WTC11 (cell line): ENCODE data around the gene FGFRL1. TPM values are rescaled to one million over a fixed set of nuclear protein-coding genes. Genes with fewer than 3 reads are reported as not detected.

Experiments
- ATAC-seq: fragments of 200-7000 bp; cut with Tn5 transposase; 2 replicates; pipeline ENCODE4 v1.10.0; 2021; ENCODE audit warnings: mild to moderate bottlenecking, moderate library complexity
- CTCF ChIA-PET: fragments of 300-600 bp; sonication (Branson Sonifier 250); formaldehyde crosslinking; loops from one replicate; lab custom pipeline; 2021; ENCODE audit warnings: antibody characterized with exemption; lab: Charles Lee
- POLR2A ChIA-PET: fragments of 350-600 bp; sonication (Branson Sonifier 250); formaldehyde crosslinking; loops from one replicate; lab custom pipeline; 2021; ENCODE audit warnings: antibody characterized with exemption; lab: Charles Lee
- DNase-seq: peaks from one replicate; pipeline ENCODE4 v3.0.0; 2021; ENCODE audit warnings: low spot score
- H3K27ac Mint-ChIP-seq: 2 replicates; pipeline ENCODE4 v1.8.0; 2021; ENCODE audit warnings: mixed read lengths
- H3K27me3 Mint-ChIP-seq: 2 replicates; pipeline ENCODE4 v1.8.0; 2021; ENCODE audit warnings: low read depth, mild to moderate bottlenecking, moderate library complexity, mixed read lengths
- H3K36me3 Mint-ChIP-seq: 2 replicates; pipeline ENCODE4 v1.8.0; 2021; ENCODE audit warnings: mixed read lengths
- H3K4me1 Mint-ChIP-seq: 2 replicates; pipeline ENCODE4 v1.8.0; 2022; ENCODE audit warnings: mixed read lengths
- H3K4me3 Mint-ChIP-seq: 2 replicates; pipeline ENCODE4 v1.8.0; 2021; ENCODE audit warnings: mild to moderate bottlenecking, moderate library complexity, mixed read lengths
- H3K9me3 Mint-ChIP-seq: 2 replicates; pipeline ENCODE4 v1.8.0; 2021; ENCODE audit warnings: mixed read lengths
- CDX4 ChIP-seq: fragments of 250-450 bp; sonication (Bioruptor Pico); IDR thresholded peaks from 2 replicates; pipeline ENCODE4 v1.9.0; 2021; ENCODE audit warnings: moderate library complexity, mild to moderate bottlenecking, inconsistent platforms, borderline replicate concordance
- IRF2 ChIP-seq: sonication (generic); formaldehyde crosslinking; IDR thresholded peaks from 2 replicates; pipeline ENCODE4 v1.8.0; 2022; ENCODE audit warnings: low read depth, missing genetic modification reagents, borderline replicate concordance
- MAX ChIP-seq: sonication (generic); formaldehyde crosslinking; IDR thresholded peaks from 2 replicates; pipeline ENCODE4 v1.8.0; 2022; ENCODE audit warnings: mild to moderate bottlenecking, missing genetic modification reagents
- NFYB ChIP-seq: sonication (generic); formaldehyde crosslinking; conservative IDR thresholded peaks from 2 replicates; pipeline ENCODE4 v1.8.0; 2022; ENCODE audit warnings: low read depth, missing genetic modification reagents
- SMAD3 ChIP-seq: sonication (generic); formaldehyde crosslinking; IDR thresholded peaks from 2 replicates; pipeline ENCODE4 v1.8.0; 2022; ENCODE audit warnings: missing genetic modification reagents, mild to moderate bottlenecking, borderline replicate concordance
- SP1 ChIP-seq: sonication (generic); formaldehyde crosslinking; conservative IDR thresholded peaks from 2 replicates; pipeline ENCODE4 v1.8.1; 2022; ENCODE audit warnings: missing genetic modification reagents
- ZNF416 ChIP-seq: fragments of 250-450 bp; sonication (Bioruptor Pico); IDR thresholded peaks from 2 replicates; pipeline ENCODE4 v1.9.0; 2021; ENCODE audit warnings: mild to moderate bottlenecking, inconsistent platforms
- ZNF532 ChIP-seq: fragments of 250-450 bp; sonication (Bioruptor Pico); IDR thresholded peaks from 2 replicates; pipeline ENCODE4 v1.9.0; 2021; ENCODE audit warnings: mild to moderate bottlenecking, borderline replicate concordance
- total RNA-seq: library from RNA; stranded (reverse); gene quantifications from 3 replicates; pipeline ENCODE4 v1.2.3, GENCODE V29; 2021

Gene FGFRL1
- total RNA-seq, 1 experiment from 2014 or later: 25.9 TPM

- H3K36me3 Mint-ChIP-seq: no peaks in the 10 kb centered on the region
- peaks cover 6% of the 10 kb centered on the region for H3K27me3 Mint-ChIP-seq
- ChIA-PET POLR2A (no interaction called here), CTCF (interaction anchor here (1.2 to 2.5 kb wide), 2 partner anchors 16 to 29 kb away, joined by 3 to 6 read pairs; no protein-coding TSS in a partner anchor)
- no peak for TF ChIP-seq CDX4 (CRISPR knock-in tag)
- no peak for TF ChIP-seq NFYB (CRISPR knock-in tag)
- TF ChIP-seq ZNF416 (CRISPR knock-in tag): no peak
- TF ChIP-seq SMAD3 (CRISPR knock-in tag): no peak
- no peak for TF ChIP-seq MAX
- TF ChIP-seq ZNF532 (CRISPR knock-in tag): no peak
- TF ChIP-seq IRF2 (CRISPR knock-in tag): no peak
- no peak for TF ChIP-seq SP1 (CRISPR knock-in tag)
- DNase-seq (no peak), ATAC-seq (no peak)
- H3K4me1 Mint-ChIP-seq: no peaks in the 10 kb centered on the region
- H3K27ac Mint-ChIP-seq: no peak overlapping the region
- H3K9me3 Mint-ChIP-seq: peaks cover 15% of the 10 kb centered on the region
- H3K4me3 Mint-ChIP-seq: no peak overlapping the region
Measured at GRCh38 chr4:1075809-1076699, 64.6 kb downstream of the FGFRL1 start.

Other genes starting within 250 kb of the FGFRL1 start
- gene CPLX1, start 185.5 kb upstream of the FGFRL1 start, total RNA-seq: 1.5 to 3.5 TPM (median 2.0 TPM) in 3 replicates
- 108 to 121 TPM (median 108 TPM) in 3 replicates for gene GAK, start 79.3 kb upstream of the FGFRL1 start, total RNA-seq
- gene TMEM175, start 79.2 kb upstream of the FGFRL1 start, total RNA-seq: 6.4 to 10.6 TPM (median 9.2 TPM) in 3 replicates
- gene DGKQ, start 38.1 kb upstream of the FGFRL1 start, total RNA-seq: 15.7 to 19.3 TPM (median 16.9 TPM) in 3 replicates
- gene IDUA, start 24.6 kb upstream of the FGFRL1 start, total RNA-seq: 8.5 to 9.7 TPM (median 8.7 TPM) in 3 replicates
- gene SLC26A1, start 18.2 kb upstream of the FGFRL1 start, total RNA-seq: 0.14 to 0.85 TPM (median 0.25 TPM) in 3 replicates
- gene RNF212, start 101.9 kb downstream of the FGFRL1 start, total RNA-seq: 1.0 to 2.9 TPM (median 2.7 TPM) in 3 replicates
- gene SPON2, start 161.0 kb downstream of the FGFRL1 start, total RNA-seq: 4.9 to 6.6 TPM (median 5.3 TPM) in 3 replicates
- 143 to 167 TPM (median 159 TPM) in 3 replicates for gene CTBP1, start 237.5 kb downstream of the FGFRL1 start, total RNA-seq